GM12892 (cell line): Measurements from ENCODE around the gene COX7A2.

Experiments
- DNase-seq: peaks from one replicate; pipeline ENCODE4 v3.0.0; 2011; ENCODE audit not compliant: insufficient read length
- FAIRE-seq: peaks from 2 replicates; lab custom pipeline; 2011; peaks lifted over from hg19 to GRCh38; lab: Jason Lieb, UNC
- POLR2A ChIP-seq: IDR thresholded peaks from 2 replicates; pipeline ENCODE4 v1.6.1; 2011; ENCODE audit warnings: low read depth, low read length, control low read depth
- POLR2AphosphoS5 ChIP-seq: IDR thresholded peaks from 2 replicates; pipeline ENCODE4 v1.6.1; 2011; ENCODE audit warnings: low read depth, low read length, control low read depth
- TAF1 ChIP-seq: IDR thresholded peaks from 2 replicates; pipeline ENCODE4 v1.6.1; 2011; ENCODE audit warnings: low read depth, mild to moderate bottlenecking, control low read depth, low read length, borderline replicate concordance

The COX7A2 gene

DNA sequence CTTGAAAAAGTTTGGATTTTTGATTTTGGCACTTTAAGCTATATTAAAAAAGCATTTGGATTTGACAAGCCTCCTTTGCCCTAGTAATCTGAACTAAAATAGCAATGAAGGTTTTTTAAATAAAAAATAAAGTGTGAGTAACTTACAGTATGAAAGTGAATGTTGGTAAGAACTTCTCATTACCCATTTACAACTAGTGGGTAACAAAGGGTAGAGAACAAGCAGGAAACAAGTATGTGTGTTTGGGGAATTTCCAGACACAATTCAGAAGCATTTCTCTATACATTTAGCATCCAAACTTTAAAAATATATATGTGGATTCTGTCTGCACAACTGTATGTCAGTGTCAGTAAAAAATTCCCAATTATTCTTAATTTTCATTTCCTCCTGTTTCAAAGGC lies 38.1 kb upstream of the COX7A2 start:
- DNase-seq, result no peak
- peak; percentile 91 for FAIRE-seq
- TF ChIP-seq POLR2A (no peak), TAF1 (no peak)

DNA sequence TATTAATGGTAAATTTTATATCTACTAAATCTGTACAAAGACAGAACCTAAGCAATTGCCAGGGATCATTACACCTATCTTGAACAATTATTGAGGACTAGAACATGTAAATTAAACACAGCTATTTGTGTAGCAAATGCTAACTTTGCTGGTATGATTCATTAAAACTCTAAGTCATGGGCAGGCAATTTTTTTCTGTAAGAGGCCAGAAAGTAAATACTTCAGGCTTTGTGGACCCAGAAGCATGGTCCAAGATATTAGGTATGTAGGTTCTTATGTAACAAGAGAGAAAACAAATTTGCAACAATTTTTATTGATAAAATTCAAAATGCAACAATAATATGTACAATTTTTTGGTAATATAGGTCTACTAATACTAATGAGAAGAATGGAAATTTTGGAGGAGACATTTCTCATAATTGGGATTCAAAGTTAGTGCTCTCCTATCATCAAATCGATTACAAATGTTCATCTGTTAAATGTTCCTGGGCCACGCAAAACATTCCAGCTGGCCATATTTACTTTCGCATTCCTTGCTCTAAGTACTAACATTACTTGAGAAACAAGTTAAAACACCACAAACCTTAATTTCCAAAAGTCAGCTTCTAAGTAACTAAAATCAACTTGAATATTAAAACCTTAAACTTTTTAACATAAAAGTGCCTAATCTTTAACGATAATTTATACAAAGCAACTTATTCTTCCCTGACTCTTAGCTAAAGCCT lies 36.7 kb upstream of the COX7A2 start:
- FAIRE-seq (no peak), DNase-seq (no peak)
- no peak for TF ChIP-seq TAF1

DNA sequence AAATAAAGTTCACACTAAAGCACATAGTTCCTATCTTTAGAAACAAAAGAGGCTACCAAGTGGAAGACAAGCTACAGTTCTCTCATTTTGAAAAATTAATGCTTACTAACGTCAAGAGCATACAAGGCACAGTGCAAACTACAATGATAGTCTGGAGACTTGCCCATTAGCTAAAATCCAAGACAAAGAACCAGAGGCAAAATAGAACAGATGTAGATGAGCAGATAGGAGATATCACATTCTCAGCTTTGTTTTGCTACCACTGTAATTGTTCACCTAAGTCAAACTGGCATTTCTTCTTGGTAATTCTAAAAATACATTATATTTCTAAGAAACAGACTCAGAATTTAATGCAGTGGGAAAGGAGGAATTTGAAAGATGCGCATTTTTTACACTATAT lies 35.8 kb upstream of the COX7A2 start:
- DNase-seq, result no peak
- TF ChIP-seq POLR2AphosphoS5 (no peak), TAF1 (no peak), POLR2A (no peak)
- no peak for FAIRE-seq

DNA sequence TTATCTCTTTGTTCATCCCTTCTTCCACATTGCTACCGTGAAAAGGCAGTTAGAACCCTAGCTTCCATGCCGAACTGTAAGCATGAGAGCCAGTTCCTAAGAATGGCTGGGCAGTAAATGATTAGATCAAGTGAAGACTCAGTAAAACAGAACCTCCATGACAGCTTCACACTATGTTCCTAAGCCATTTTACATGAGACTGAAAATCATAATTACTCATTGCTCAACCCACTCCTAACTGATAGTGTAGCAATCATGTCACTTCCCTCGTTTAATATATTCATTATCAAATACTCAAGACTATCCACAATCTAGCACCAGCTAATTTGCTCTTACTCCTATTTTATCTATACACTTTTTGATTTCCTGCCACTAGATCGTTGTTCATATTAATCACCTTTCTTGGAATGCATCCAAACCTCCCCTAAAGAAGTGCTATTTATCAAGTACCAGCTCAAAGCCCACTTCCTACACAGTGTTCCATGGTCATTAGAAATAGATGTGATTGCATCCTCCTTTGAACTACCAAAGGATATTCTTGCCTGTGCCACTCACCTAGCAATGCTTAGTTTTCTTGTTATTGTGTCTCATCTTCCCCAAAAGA lies 35.0 kb upstream of the COX7A2 start:
- TF ChIP-seq POLR2A, result no peak
- TF ChIP-seq TAF1, result no peak
- TF ChIP-seq POLR2AphosphoS5, result no peak
- FAIRE-seq (peak; percentile 61), DNase-seq (no peak)

DNA sequence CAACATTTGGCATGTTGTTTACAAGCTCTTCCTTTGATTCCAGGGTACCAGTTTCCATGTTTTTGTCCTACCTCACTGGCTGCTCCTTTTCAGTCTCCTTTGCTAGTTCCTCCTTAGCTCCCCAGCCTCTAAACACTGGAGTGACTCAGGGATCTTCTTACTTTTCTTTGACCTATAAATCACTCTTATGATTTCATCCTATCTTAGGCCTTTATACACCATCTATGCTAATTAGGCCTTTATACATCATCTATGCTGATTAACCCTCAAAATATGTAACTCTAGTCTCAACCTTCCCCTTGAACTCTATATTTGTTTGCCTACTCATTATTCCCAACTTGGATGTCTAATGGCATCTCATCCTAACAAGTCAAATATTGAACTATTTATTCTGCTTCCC lies 31.5 kb upstream of the COX7A2 start:
- FAIRE-seq (no peak), DNase-seq (no peak)
- TF ChIP-seq POLR2AphosphoS5 (no peak), POLR2A (no peak), TAF1 (no peak)

DNA sequence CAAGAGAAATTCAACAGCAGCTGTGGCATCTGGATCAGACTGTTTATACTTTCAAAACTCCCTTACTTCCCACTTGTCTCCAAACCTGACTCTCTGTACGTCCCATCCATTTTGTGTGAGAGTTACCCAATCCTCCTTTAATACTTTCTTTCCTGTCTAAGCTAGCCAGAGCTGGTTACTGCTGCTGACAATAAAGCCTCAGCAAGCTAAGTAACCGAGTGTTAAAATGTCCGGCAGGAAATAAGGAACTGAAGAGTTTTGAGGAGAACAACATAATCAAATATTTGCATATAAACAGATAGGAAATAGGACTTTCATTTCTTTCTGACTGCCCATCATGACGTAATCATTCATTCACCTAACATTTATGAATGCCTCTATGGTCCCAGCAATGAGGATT lies 29.4 kb upstream of the COX7A2 start:
- FAIRE-seq (no peak), DNase-seq (no peak)
- TF ChIP-seq POLR2A (no peak), TAF1 (no peak), POLR2AphosphoS5 (no peak)

DNA sequence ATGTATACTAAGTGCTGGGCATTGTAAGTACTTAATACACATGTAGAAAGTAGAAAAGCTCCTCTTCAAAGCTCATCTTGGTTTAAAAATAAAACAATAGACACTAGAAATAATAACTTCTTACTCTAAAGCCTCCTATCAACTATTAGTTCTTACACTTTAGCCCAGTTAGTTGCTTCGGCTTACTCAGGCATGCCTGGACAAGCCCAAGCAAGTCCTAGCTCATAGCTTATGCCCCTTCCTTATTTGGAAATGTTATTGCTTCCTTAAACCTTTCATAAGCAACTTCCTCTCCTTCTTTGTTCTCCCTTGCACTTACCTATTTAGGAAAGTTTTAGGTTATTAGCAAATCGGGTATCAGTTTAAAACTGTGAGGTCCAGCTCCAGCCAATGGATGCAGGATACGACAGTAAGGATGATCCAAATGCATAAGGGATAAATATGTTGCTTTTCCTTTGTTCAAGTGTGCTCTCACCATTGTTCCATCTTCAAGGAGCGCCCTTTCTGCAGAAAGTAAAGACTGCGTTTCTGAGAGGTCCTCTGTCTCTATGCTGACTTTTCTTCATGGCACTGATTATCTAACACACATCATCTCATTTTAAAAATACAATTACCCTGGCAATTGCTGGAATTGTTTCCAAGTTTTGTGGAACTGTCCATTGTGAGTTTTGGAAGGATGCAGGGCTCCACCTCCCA lies 28.7 kb upstream of the COX7A2 start:
- DNase-seq (no peak), FAIRE-seq (no peak)
- TF ChIP-seq POLR2AphosphoS5 (no peak), POLR2A (no peak), TAF1 (no peak)

DNA sequence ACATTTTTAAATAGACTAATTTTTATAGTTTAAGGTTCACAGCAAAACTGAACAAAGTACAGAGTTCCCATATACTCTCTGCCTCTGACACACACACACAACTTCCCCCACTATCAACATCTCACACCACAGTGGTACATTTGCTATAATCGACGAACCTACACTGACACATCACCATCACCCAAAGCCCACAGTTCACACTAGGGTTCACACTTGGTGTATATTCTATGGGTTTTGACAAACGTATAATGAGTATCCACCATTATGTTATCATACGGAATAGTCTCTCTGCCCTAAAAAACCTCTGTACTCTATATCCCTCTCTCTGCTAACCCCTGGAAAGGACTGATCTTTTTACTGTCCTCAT lies 25.4 kb upstream of the COX7A2 start:
- DNase-seq (no peak), FAIRE-seq (peak; percentile 60)
- TF ChIP-seq TAF1, result no peak
- no peak for TF ChIP-seq POLR2AphosphoS5
- no peak for TF ChIP-seq POLR2A

DNA sequence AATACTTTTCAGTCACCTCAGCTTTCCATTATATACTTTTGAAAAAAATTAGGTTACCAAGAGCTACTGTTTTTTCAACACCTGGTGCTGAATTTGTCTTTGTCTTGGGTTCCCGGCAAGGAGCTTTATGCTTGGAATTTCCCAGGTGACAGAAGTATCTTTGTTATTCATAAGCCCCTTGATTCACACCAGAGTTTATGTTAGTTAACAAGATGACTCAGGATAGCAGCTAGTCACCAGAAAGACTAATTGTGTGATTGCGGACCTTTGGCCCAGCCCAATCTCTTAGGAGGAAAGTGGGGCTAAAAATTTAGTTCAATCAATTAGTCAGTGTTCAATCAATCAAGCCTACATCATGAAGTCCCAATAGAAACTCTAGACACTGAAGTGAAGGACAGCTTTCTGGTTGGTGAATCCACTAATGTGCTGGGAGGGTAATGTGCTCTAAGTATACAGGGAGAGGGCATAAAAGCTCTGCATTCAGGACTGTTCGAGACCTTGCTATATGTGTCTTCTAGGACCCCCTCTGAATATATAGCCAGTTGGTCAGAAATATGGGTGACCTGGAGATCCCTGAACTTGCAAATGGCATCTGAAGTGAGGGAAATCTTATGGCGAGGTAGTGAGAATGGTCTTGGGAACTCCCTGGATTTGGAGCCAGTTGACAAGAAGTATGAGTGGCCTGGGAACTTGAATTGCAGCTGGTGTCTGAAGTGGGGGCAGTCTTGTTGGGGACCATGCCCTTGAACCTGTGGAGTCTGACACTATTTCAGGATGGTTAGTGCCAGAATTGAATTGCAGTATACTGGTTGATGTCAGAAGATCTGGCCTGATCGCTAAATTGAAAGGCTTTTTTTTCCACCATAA lies 24.8 kb upstream of the COX7A2 start:
- peak; percentile 17 for FAIRE-seq
- TF ChIP-seq POLR2A, result no peak
- no peak for TF ChIP-seq TAF1
- TF ChIP-seq POLR2AphosphoS5, result no peak

DNA sequence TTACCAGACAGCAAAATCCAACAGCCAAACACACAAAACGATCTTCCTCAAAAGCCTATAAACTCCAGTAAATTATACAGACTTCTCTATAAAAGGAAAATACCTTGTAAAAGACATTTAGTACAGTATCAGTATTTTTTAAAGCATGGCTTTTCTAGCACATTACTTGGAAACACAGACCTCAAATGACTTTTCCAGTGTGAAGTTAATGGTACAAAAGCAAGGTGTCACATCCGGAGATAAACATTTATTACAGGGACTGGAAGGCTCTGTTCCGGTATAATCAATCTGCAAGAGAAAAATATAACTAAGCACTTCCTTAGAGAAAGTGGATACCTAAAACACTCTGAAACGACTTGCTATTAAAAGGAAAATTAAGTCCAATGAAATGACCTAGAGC lies 23.9 kb upstream of the COX7A2 start:
- no peak for TF ChIP-seq POLR2A
- no peak for TF ChIP-seq POLR2AphosphoS5
- TF ChIP-seq TAF1, result no peak
- FAIRE-seq, result no peak
- no peak for DNase-seq

More for the DNA sequence above, 24.8 kb upstream of the COX7A2 start:
- no peak for DNase-seq

DNA sequence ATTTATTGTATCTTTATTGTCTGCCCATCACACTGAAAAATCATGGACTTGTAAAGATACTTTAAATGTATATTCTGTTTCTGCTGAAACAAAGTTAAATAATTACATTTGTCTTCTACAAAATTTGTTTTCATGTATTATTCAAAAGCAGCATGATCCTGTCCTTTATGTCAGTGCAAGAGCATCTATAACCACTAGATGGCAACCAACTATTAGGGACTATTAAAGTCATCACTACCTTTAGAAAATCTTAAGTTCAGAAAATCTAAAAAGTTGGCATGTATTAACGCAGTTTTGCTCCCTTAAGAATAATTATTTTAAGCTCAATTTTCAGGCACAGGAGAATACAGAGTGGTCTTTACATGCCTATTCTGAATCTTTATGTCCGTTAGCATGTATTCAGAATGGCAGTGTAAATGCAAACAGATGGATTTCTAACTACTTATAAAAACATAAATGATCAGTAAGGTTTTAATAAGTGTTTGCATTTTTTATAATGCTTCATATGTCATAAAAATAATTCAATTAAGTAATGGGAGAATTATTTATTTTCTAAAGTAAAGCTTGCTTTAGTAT lies 23.2 kb upstream of the COX7A2 start:
- FAIRE-seq (no peak), DNase-seq (no peak)
- TF ChIP-seq TAF1 (no peak), POLR2A (no peak), POLR2AphosphoS5 (no peak)
